Activated naive CD4-positive, alpha-beta T cell treated with anti-CD3 and anti-CD28 coated beads, Interleukin-2, amount 10 ng/mL, durations not matched to agents 7 days and 5 days (primary cell): ENCODE measurements around the gene SP2.
A peak's percentile ranks its signal among the peaks of the same experiment; 100 is the strongest.

ENCODE experiments used
- CTCF ChIA-PET: fragments of 350-600 bp; sonication (Branson Sonifier 250); formaldehyde crosslinking; loops from one replicate; lab custom pipeline; 2021; ENCODE audit warnings: antibody characterized with exemption; lab: Charles Lee
- DNase-seq: peaks from one replicate; pipeline ENCODE4 v3.0.0-alpha.2; 2020
- H3K27ac Mint-ChIP-seq: one replicate; pipeline ENCODE4 v1.8.0; 2021; ENCODE audit warnings: mild to moderate bottlenecking, moderate library complexity, mixed read lengths
- H3K27me3 Mint-ChIP-seq: one replicate; pipeline ENCODE4 v1.8.0; 2021; ENCODE audit warnings: mild to moderate bottlenecking, mixed read lengths
- H3K36me3 Mint-ChIP-seq: one replicate; pipeline ENCODE4 v1.8.0; 2021; ENCODE audit warnings: mixed read lengths
- H3K4me1 Mint-ChIP-seq: one replicate; pipeline ENCODE4 v1.8.0; 2021; ENCODE audit warnings: mixed read lengths
- H3K4me3 Mint-ChIP-seq: one replicate; pipeline ENCODE4 v1.8.0; 2021; ENCODE audit warnings: mild to moderate bottlenecking, moderate library complexity, mixed read lengths
- H3K9me3 Mint-ChIP-seq: one replicate; pipeline ENCODE4 v1.8.0; 2021; ENCODE audit warnings: mixed read lengths

Gene SP2

DNA sequence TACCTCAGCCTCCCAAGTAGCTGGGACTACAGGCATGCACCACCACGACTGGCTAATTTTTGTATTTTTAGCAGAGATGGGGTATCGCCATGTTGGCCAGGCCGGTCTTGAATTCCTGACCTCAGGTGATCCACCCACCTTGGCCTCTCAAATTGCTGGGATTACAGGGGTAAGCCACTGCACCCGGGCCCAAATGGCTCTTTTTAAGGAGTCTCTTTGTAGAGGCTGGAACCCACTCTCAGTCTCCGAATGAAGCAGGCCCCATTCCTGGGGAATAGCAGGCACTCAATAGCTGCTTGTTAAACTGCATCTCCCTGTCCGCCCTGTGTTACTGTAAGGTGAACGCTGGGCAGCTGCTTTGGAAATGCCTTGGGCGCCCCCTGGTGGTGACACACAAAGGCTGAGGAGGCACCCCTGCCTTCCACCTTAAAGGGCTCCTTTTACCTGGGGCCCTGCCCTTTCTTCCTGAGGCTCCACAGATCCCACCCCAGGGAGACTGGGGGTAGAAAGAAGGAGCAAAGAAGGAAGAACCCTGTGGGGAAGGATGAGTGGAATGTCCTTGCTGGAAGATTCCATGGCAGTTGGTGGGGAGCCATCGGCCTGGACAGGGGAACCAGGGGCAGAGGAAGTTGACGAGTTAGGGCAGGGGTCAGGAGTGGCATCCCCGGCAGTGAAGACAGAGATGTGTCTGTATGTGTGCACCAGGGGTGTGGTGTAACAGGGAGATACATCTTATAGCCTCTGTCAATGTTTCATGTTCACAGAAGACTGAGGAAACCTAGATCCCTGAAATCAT is 6.1 kb upstream of the SP2 start:
- Mint-ChIP-seq H3K4me3 (no peak overlapping the region), H3K27me3 (peaks cover 6% of the 10 kb centered on the region), H3K36me3 (peaks cover 5% of the 10 kb centered on the region), H3K9me3 (no peaks in the 10 kb centered on the region), H3K27ac (no peak overlapping the region), H3K4me1 (peaks cover 39% of the 10 kb centered on the region)
- CTCF ChIA-PET: interaction anchor here (0.6 to 17.9 kb wide), 17 partner anchors 10 to 191 kb away, joined by 3 to 547 read pairs (median 4); partner anchors contain the start of genes OSBPL7, PNPO, PRR15L and SCRN2
- peak; percentile 95 for DNase-seq

DNA sequence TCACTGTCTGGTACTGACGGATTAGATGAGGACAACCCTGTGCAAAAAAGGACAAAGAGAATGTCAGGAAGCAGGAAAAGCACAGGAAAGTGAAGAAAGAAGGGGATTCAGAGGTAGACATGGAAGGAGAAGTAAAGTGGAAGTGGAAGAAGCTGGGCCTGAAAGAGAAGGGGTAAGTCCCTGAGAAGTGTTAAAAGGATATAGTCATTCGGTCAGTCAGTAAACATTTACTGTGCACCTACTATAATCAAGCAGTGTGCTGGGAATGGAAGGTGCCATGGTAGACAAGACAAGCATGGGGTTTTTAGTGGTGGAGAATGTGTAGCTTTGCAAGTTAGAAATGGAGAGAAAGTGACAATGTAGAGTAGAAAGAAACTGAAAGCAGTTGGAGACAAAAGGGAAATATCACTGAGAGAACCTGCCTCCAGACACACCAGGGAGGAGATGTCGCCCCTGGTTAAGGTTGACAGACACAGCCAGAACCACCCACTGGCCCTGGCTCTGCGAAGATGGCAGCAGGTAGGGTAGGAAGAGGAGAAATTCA is 4.4 kb upstream of the SP2 start:
- Mint-ChIP-seq H3K27me3 (peaks cover 3% of the 10 kb centered on the region), H3K4me1 (peaks cover 28% of the 10 kb centered on the region), H3K36me3 (peaks cover 7% of the 10 kb centered on the region), H3K4me3 (no peak overlapping the region), H3K27ac (peak overlapping the region; percentile 49), H3K9me3 (no peaks in the 10 kb centered on the region)
- DNase-seq: no peak
- CTCF ChIA-PET: interaction anchor here (0.6 to 17.9 kb wide), 6 partner anchors 10 to 530 kb away, joined by 3 to 547 read pairs (median 4); partner anchors contain the start of genes CDK5RAP3, SCRN2 and SP6

DNA sequence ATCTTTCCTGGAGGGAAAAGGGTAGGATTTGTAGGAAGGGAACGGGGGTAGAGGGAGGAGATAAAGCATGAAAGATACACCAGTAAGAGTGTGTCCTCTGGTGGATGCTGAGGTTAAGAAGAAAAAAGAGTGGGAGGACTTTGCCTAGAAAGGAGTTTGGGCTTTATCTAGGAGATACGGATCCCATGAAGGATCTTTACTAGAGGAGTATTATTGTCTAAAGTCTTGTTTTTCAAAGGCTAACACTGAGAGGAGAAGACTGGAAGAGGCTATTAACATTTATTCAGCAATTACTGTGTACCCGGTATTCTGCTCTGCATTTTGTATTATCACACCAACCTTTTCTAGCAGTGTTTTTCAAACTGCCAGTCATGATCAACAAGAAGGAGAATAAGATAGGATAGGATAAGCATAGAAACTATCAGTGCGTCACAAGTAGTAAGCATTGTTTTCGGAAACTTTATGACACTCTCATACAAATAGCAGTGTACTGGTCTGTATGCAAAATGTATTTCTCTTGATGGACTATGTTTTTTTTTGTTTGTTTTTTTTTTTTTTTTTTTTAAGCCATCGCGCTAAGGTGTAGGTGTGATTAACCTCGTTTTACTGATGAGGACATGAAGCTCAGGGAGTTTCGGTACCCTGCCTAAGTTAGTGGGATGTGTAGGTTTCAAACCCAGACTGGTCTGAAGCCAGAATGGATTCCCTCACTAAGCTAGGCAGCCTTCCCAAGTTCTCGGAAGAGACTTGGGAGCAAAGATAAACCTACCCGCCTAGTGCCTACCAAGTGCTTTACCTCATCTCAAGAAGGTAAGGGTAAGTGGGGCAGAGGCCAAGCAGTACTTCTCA is 1.3 kb upstream of the SP2 start:
- CTCF ChIA-PET: interaction anchor here (1.0 to 17.9 kb wide), 8 partner anchors 10 to 124 kb away, joined by 3 to 547 read pairs (median 4); partner anchors contain the start of genes CDK5RAP3, SCRN2 and SP6
- Mint-ChIP-seq H3K27ac (peak overlapping the region; percentile 98), H3K9me3 (no peaks in the 10 kb centered on the region), H3K27me3 (peaks cover 3% of the 10 kb centered on the region), H3K4me1 (peaks cover 49% of the 10 kb centered on the region), H3K36me3 (peaks cover 26% of the 10 kb centered on the region), H3K4me3 (peak overlapping the region; percentile 92)
- DNase-seq: no peak

DNA sequence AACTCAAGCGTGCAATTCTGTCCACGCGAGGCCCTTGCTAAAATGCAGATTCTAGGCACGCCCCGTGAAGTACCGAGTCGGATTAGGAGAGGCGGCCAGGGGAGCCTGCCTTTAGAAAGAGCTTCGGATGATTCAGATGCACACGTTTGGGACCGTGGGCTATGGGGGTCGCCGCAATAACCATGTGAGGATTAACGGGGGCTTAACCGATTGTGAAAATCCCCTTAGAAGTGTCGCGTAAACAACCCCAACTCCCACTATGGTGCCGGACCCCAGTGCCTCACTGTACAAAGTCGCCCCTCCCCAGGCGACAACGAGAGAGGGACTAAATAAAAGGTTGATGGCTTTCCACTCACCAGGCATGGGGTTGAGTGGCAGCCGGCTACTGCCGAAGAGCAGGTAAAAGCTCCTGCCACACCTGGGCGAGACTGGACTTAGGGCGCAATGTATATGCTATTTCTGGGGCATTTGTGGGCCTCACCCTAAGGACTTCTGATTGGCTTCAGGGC is 635 bp upstream of the SP2 start:
- peak; percentile 53 for DNase-seq
- peak overlapping the region; percentile 92 for H3K4me3 Mint-ChIP-seq
- peaks cover 51% of the 10 kb centered on the region for H3K4me1 Mint-ChIP-seq
- H3K36me3 Mint-ChIP-seq: peaks cover 31% of the 10 kb centered on the region
- H3K27me3 Mint-ChIP-seq: no peaks in the 10 kb centered on the region
- CTCF ChIA-PET: interaction anchor here (1.0 to 17.9 kb wide), 6 partner anchors 10 to 123 kb away, joined by 3 to 547 read pairs (median 4); partner anchors contain the start of genes CDK5RAP3, LRRC46, MRPL10 and SCRN2
- H3K27ac Mint-ChIP-seq: peak overlapping the region; percentile 98
- no peaks in the 10 kb centered on the region for H3K9me3 Mint-ChIP-seq

DNA sequence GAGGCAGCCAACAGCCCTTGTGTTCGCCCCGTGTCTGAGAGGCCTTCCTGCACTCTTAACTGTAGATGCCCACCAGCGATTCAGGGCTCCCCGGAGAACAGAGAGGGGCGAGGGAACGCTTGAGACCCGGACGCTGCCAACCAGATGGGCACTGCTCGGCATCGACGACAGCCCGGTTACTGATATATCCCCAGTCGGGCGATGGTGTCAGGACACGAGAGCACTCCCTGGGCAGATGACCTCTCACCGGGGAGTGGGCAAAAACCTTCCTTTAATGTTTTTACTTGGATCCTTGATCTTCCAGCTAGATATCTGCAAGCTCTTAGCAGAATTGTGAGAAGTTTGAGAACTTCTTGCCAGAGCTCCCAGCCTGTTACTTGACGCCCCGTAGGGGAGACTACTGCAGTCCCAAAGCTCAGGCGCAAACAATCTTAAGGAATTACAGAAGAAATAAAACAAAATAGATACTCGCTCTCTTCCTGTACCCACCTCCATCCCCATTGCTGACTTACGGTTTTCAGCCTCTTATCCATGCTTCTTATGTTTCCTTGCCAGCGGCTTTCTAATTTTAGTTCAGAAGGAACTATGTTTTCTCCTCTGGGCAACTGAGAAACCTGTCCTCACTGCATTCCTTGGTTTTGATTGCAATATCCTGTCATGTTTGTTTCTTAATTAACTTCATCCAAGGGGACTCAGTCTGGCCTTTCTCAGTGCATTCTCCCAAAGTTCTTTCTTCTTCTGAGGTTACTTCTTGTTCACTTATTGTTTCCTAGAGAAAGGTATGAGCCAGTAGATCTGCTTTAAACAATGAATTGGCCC is 845 bp downstream of the SP2 start:
- H3K9me3 Mint-ChIP-seq: no peaks in the 10 kb centered on the region
- CTCF ChIA-PET: interaction anchor here (0.9 to 2.2 kb wide), 2 partner anchors 74 to 121 kb away, joined by 3 to 8 read pairs; partner anchors contain the start of gene CDK5RAP3
- no peaks in the 10 kb centered on the region for H3K27me3 Mint-ChIP-seq
- DNase-seq: no peak
- H3K36me3 Mint-ChIP-seq: peaks cover 34% of the 10 kb centered on the region
- H3K27ac Mint-ChIP-seq: peak overlapping the region; percentile 90
- peak overlapping the region; percentile 78 for H3K4me3 Mint-ChIP-seq
- H3K4me1 Mint-ChIP-seq: peaks cover 41% of the 10 kb centered on the region

DNA sequence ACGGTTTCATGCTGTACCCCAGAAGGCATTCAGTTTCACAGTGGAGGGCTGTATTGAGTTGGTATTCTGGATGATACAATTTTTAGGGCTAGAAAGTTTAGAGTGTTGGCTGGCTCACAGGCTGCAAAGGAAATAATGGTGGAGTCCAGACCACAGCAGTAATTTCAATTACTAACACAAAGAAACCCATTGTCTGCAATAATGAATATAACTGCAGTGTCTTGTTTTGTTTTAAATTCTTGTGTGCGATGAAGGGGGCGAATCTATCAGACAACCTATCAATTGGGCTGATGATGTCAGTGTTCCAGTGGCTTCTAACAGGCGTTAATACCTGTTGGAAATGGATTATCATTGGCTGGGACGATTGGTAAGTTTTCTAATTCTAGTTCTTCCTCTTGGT is 1.5 kb downstream of the SP2 start:
- Mint-ChIP-seq H3K4me3 (peak overlapping the region; percentile 78), H3K9me3 (no peaks in the 10 kb centered on the region), H3K27me3 (no peaks in the 10 kb centered on the region), H3K4me1 (peaks cover 40% of the 10 kb centered on the region), H3K27ac (no peak overlapping the region), H3K36me3 (peaks cover 40% of the 10 kb centered on the region)
- DNase-seq: no peak
- CTCF ChIA-PET: interaction anchor here (2.2 kb wide), 1 partner anchor 73 kb away, joined by 8 read pairs; the partner anchor contains the start of gene CDK5RAP3

DNA sequence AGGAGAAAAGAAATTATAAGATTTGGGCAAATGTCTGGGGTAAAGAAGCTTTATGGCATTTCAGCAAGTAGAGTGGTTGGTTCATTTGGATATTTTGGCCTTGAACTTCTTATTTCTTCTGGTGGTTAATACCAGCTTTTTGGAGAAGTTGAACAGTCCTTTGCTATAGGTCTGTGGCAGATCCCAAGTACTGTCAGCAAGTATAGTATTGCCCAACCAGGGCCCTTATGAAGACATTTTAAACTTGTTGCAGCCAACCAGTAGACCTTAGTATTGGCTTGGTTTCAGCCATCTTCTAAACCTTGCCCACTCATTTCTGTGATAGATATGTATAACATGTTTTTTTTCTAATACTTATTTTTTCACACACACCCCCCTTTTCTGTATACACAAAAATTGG is 2.2 kb downstream of the SP2 start:
- CTCF ChIA-PET: interaction anchor here (2.2 kb wide), 1 partner anchor 72 kb away, joined by 8 read pairs; the partner anchor contains the start of gene CDK5RAP3
- H3K36me3 Mint-ChIP-seq: peaks cover 40% of the 10 kb centered on the region
- no peaks in the 10 kb centered on the region for H3K27me3 Mint-ChIP-seq
- no peaks in the 10 kb centered on the region for H3K9me3 Mint-ChIP-seq
- no peak for DNase-seq
- no peak overlapping the region for H3K27ac Mint-ChIP-seq
- no peak overlapping the region for H3K4me3 Mint-ChIP-seq
- peaks cover 40% of the 10 kb centered on the region for H3K4me1 Mint-ChIP-seq

DNA sequence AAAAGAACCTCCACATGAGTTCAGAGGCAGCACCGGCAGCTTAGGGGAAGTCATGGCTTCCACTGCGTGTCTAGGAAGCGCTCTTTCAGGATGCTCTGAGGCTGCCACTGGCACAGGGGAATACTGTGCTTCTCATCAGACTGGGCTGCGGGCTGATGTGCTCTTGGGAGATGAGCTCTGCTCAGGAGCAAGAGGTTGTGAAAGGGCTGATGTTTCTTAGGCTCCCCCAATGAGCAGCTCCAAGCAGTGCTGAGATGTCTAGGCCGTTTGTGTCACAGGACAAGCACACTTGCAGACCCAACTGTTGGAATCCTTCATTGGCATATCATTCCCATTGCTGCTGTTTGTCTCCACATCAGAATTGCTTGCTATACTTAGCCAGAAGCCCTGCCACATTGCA is 3.6 kb downstream of the SP2 start:
- DNase-seq: no peak
- Mint-ChIP-seq H3K36me3 (peaks cover 43% of the 10 kb centered on the region), H3K9me3 (no peaks in the 10 kb centered on the region), H3K27me3 (no peaks in the 10 kb centered on the region), H3K27ac (no peak overlapping the region), H3K4me1 (peaks cover 29% of the 10 kb centered on the region), H3K4me3 (no peak overlapping the region)
- CTCF ChIA-PET: no interaction called here

DNA sequence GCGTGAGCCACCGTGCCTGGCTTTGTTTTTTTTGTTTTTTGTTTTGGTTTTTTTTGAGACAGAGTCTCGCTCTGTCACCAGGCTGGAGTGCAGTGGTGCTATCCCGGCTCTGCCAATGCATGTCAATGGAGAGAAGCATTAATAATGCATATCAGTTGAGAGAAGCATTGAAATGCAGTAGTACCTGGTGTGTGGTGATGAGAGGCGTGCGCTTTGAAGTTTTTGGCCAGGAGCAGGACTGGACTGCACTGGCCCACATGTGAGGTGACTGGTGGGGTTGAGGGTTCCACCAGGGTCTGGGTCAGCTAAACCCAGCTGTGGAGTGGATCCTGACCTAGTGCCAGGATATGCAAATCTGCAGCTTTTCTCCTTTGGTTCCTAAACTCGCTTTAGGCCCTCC is 5.4 kb downstream of the SP2 start:
- H3K9me3 Mint-ChIP-seq: no peaks in the 10 kb centered on the region
- no peak overlapping the region for H3K27ac Mint-ChIP-seq
- H3K27me3 Mint-ChIP-seq: no peaks in the 10 kb centered on the region
- DNase-seq: no peak
- CTCF ChIA-PET: no interaction called here
- peaks cover 30% of the 10 kb centered on the region for H3K4me1 Mint-ChIP-seq
- peaks cover 50% of the 10 kb centered on the region for H3K36me3 Mint-ChIP-seq
- no peak overlapping the region for H3K4me3 Mint-ChIP-seq

DNA sequence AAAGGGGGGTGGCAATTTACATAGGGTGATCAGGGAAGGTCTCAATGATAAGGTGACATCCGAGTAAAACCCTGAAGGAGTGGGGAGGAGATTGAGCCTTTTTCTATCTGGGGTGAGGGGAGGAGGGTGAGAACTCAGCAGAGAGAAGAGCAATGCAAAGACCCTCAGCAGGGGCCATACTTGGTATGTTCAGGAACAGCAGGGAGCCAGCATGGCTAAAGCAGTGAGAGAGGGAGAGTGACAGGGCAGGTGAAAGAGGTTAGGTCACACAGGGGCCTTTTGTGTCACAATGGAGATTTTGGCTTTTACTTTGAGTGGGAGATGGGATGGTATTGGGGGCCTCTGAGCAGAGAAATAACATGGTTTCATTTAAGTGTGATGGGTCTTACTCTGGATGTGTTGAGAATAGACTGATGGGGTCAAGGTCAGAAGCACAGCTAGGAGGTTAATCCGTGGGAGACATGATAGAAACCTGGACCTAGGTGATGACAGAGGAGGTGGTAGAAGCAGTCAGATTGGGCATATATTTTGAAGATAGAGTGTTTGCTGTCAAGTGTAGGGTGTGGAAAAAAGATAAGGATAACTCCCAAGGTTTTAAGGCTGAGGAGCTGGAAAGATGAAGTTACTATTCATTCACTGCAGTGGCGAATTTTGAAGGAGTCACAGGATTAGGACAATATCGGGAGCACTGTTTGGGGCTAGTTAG is 6.2 kb downstream of the SP2 start:
- CTCF ChIA-PET: no interaction called here
- no peak for DNase-seq
- Mint-ChIP-seq H3K4me3 (no peak overlapping the region), H3K27me3 (no peaks in the 10 kb centered on the region), H3K9me3 (no peaks in the 10 kb centered on the region), H3K36me3 (peaks cover 53% of the 10 kb centered on the region), H3K27ac (no peak overlapping the region), H3K4me1 (peaks cover 34% of the 10 kb centered on the region)

DNA sequence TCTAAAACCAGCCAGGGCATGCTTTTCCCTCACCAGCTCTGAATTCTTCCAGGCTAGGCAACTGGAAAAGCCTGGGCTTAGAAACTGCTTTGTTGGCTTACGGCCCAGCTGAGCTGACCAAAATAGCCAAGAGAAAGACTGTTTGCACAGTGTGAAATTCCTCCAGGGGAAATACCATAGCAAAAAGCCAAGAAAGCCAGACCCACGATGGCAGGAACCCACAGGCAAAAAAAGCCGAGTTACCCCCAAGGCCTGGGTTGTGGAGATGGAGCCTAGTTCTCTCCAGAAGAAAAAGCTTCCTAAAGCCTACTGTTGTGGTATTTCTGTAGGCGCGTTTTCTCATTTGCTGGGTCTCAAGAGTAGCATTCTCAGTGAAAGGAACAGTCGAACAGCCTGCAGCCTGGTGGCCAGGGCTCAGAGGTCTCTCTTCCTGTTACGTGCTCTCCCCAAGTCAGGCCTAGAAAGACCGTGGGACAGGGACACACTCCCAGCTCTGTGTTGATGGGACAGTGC is 9.2 kb downstream of the SP2 start:
- Mint-ChIP-seq H3K27me3 (no peaks in the 10 kb centered on the region), H3K36me3 (peaks cover 38% of the 10 kb centered on the region), H3K9me3 (no peaks in the 10 kb centered on the region), H3K27ac (no peak overlapping the region), H3K4me3 (no peak overlapping the region), H3K4me1 (peaks cover 19% of the 10 kb centered on the region)
- CTCF ChIA-PET: interaction anchor here (0.9 kb wide), 1 partner anchor 10 kb away, joined by 3 read pairs; no protein-coding TSS in a partner anchor
- DNase-seq: no peak

DNA sequence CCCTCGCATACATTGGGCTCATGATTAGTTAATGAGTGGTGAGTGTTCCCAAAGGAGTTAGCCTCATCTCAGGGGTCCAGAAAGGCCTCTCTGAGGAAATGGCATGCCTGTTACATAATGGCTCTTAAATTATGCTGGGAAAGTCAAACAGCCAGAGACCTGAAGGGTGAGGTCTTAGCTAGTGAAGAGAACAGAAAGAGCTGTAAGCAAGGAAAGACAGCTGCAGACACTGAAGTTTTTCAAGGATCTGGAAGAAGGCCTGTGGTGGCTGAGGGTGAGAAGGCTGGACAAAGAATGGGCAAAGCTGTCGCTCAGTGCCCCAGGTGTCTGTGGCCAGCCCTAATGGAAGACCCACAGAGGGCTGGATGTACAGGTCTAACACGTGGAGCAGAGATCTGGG is 10.4 kb downstream of the SP2 start:
- CTCF ChIA-PET: no interaction called here
- H3K4me3 Mint-ChIP-seq: no peak overlapping the region
- H3K36me3 Mint-ChIP-seq: peaks cover 35% of the 10 kb centered on the region
- H3K27ac Mint-ChIP-seq: no peak overlapping the region
- H3K9me3 Mint-ChIP-seq: no peaks in the 10 kb centered on the region
- H3K4me1 Mint-ChIP-seq: peaks cover 19% of the 10 kb centered on the region
- no peak for DNase-seq
- H3K27me3 Mint-ChIP-seq: no peaks in the 10 kb centered on the region
